HG02623 (cell line): ENCODE measurements around the gene HBS1L.

Experiments
- ATAC-seq: cut with Tn5 transposase; IDR thresholded peaks from one replicate; pipeline ENCODE4 v1.9.1; 2021; ENCODE audit warnings: moderate library complexity; ENCODE audit not compliant: unreplicated experiment

HBS1L gene

GRCh38 chr6:135043364-135043763 lies 11.3 kb downstream of the HBS1L start:
- no peak for ATAC-seq

DNA sequence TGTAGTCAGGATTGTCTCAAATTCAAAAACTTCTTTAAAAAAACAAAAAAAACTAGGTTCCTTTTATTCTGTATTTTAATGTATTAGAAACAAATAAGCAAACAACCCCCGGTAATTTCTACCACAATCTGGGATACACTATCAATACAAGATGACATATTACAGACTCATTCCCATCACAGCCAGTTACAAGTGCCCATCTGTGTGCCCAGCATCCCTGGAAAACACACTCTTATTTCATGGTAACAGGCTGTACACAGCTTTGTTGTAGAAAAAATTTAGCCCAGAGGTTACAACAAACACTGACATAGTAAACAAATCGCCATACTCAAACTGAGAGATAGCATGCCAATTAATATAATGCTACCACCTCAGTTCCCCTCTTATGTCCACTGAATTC lies 16.3 kb downstream of the HBS1L start:
- ATAC-seq = no peak

DNA sequence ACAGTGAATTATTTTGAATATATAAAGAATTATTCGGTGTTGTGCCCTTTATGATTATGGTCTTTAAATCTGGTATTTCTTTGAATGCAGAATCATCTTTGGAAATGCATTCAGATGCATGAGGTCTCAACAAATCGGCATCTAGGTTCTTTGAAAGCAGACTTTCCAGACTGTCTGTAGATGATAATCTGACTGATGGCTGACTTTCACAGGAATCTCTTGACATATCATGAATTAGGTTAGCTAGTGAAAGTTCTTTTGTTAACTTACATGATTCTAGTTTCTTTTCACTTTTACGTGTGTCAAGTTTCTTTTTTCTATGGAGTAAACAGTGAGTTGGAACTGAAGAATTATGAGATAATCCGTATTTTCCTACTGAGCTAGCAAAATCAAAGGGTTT lies 17.1 kb downstream of the HBS1L start:
- ATAC-seq = no peak

DNA sequence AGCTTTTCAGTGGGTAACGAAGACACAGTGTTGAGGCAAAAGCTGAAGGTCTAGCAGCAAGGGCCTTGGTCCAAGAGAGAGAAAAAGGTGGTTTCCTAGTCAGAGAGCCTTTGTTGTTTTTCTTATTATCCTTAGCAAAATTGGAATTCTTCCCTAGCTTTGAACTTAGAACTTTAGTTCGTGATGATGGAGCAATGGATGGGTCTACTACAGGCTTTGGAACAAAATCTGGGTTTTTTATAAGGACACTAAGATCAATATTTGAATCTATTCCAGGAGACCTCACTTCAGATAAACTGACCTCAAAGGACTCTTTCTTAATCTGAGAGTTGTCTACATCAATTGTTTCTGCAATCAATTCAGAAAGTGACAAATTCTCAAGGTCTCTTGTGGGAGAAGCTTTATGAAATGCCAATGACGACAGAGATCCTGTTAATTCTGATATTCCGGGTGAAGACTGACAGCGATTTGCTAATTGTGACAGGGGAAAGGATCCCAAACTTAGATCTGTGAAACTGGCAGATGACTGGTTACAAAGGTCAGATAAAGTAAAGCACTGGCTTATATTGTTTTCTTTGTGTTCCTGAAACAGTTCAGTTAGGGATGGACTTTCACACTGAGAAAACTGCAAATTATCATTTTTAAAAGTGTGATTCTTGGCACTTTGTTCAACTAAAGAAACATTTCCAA lies 17.7 kb downstream of the HBS1L start:
- ATAC-seq = no peak

- ATAC-seq = no peak
These were observed 21.4 kb downstream of the HBS1L start for GRCh38 chr6:135033238-135033637.

- no peak for ATAC-seq
These were observed 24.0 kb downstream of the HBS1L start for GRCh38 chr6:135030532-135031178.

GRCh38 chr6:135030056-135030473 lies 24.6 kb downstream of the HBS1L start:
- ATAC-seq = peak; percentile 91

- ATAC-seq = no peak
These were observed 28.8 kb downstream of the HBS1L start for GRCh38 chr6:135025775-135026174.

DNA sequence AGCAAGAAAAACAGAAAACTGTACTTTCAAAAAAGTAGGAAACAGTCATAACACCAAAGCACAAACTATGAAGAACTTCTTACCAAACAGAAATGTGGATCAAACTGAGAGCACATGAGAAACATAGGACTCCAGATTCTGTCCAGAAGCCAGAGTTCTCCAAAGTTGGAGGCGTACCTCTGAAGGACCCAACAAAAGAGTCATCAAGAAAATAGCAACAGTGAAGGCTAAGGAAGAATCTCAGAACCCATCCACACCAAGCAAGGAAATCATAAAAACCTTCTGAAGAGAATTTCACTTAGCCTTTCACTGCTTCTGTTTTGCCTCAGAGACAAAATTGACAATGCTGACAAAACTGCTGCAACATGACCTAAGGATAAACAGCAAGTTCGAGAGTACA lies 29.4 kb downstream of the HBS1L start:
- no peak for ATAC-seq

DNA sequence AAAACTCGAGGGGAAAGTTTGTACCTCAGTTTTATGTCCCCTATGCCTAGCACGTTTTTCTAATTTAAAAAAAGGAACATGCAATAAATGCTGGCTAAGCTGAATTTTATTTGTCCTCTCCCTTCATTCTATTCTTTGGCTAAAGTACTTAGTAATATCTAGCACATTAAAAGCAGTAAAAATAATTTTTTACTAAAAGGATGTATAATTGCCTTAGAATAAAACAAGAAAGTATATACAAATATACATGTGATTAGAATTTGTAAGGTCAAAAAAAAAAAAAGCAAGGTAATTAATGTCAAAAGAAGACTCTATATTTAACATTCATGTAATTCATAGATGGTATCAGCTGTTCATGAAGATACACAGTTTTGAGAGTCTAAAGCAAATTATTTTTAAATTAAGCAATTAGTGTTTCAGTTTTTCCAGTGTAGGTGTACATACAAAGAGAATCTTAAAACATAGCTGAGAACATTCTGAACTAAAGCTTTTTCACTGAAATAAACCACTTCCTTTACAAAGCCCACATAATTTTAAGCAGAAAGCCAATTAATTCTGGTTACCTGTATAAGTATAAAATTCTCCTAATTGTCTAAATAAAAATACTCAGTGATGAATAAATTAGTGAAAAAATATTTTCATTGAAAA lies 32.4 kb downstream of the HBS1L start:
- ATAC-seq = no peak

- ATAC-seq = no peak
These were observed 33.1 kb downstream of the HBS1L start for GRCh38 chr6:135021310-135022049.

DNA sequence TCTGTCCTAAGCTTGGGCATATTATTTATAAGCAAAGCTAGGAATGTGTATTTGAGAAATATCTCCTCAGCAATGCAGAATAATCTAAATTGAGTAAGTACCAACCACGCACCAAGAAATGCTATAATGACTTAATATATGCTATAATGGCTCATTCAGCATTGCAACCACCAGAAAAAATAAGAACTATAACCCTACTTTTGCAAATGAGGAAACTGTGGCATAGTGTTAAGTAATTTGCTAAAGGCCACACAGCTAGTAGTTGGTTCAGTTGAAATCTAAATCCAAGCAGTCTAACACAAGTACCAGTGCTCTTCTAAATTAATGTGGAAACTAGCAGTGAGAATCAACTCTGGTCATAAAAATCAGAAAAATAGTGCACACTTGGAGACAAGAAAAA lies 35.7 kb downstream of the HBS1L start:
- ATAC-seq = no peak

GRCh38 chr6:135018052-135018451 lies 36.6 kb downstream of the HBS1L start:
- no peak for ATAC-seq

DNA sequence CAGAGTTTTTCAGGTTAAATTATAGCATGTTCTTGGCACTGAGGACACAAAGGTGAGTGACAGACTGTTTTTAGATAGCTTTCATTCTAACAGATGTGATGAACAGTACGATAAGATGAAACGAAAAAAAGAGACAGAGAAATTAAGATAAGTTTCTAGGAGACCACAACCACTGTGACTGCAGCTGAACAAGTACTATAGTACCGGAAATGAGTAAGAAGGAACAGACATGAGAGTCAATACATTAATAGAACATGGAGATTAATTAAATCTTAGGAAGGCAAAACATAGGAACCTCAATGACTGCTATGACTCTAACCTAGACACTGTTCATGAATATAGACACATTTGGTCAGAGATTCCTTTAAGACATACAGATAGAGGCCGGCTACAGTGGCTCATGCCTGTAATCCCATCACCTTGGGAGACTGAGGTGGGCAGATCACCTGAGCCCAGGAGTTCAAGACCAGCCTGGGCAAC lies 40.2 kb downstream of the HBS1L start:
- ATAC-seq = peak; percentile 89

DNA sequence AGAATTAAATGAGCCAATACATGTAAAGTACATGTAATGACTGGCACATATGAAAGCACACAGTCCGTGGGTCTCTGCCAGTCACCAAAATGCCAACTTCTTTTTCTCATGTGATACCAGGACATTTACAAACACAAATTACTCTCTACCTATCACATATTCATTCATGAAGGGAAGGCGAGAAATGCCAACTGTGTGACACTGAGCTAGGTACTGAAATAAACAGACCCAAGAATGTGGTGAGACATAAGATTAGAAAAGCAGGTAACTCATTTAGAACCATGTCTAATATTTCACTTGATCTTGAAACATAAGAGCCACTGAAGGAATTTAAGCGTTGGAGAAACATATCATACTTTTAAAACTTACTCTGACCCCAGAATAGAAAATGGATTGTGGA lies 41.4 kb downstream of the HBS1L start:
- ATAC-seq = no peak

GRCh38 chr6:135012764-135013163 lies 41.9 kb downstream of the HBS1L start:
- ATAC-seq = no peak

GRCh38 chr6:135012349-135012748 lies 42.3 kb downstream of the HBS1L start:
- no peak for ATAC-seq

DNA sequence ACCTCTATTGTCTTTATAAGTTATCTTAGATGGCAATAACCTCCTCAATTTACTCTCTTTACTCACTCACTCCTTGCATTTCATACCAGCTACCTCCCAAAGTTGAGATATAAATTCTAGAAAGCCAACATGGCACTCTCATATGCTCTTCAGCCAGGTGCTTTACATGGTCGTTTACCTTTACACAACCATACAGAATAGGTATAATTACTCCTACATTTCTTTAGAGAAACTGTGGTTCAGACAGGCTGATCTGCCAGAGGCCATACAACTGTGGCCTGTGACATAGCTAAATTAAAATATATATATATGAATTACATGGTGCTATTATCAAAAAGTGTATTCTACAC lies 45.7 kb downstream of the HBS1L start:
- no peak for ATAC-seq

GRCh38 chr6:135008072-135008940 lies 46.3 kb downstream of the HBS1L start:
- peak; percentile 79 for ATAC-seq

DNA sequence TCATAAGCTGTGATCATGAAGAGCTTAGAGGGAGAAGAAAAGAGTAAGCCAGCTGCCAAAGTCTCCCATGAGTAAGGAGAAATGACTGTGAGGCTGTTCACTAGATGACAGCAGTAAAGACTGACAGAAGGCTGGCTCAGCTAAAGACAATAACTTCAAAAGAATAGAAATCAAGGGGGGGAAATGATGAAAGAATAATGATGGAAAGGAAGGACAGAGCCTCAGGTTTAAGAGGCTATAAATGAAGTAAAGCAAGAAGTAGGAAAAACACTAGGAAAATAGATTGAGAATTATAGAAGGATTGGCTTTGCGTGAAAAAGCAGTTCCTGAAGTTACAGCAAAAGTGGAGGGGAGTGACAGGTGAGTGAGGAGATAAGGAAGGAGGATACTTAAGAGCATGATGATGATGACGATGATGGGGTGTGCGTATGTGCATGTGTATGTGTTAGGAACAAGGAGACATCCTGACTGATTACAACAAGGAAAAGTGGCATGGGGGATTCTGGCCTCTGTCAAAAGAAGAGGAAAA lies 48.2 kb downstream of the HBS1L start:
- no peak for ATAC-seq
